NK-92 treated with Interleukin-12 subunit alpha and Interleukin-12 subunit beta, amount 100 ng/mL, for 24 hours (cell line): Measurements from ENCODE around the gene RGS6.

Experiments used
- DNase-seq: peaks from one replicate; lab custom pipeline; 2025; lab: John Stamatoyannopoulos, UW

RGS6 gene

DNA sequence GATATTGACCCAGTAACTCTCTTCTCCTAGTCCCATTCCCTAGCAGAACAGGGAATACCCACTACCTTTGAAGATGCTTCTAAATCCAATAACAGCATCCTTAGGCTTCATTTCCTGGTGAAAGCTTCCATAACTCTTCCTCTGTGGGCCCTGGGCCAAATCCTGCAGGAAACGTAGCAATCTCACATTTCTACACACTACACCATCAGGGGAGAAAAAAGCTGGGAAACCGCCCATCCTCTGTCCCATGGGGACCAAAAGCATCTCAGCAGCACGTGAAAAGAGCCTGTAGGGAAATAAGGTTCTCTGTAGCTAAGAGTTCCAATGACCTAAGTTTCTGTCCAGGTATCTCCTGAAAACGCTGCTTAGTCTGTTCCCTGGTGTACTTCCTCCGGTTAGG is 621.4 kb downstream of the RGS6 start:
- DNase-seq: no peak

DNA sequence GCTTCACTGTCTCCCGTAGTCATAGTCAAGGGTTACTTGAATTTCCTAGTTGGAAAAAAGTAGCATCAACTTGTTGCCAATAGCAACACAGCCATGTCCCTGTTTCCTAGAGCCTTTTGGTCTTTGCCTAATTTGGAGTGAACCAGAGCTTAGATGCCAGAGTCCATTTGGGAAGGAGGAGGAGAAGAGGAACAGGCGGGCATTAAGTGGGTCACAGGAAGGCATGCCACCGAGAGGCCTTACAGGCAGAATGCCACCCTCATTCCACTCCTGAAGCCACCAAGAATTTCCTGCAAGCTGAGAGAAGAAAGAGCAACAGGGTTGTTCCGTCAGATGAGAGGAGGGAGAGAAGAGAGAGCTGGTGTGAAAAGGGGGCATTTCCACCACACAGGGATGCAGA is 622.2 kb downstream of the RGS6 start:
- DNase-seq: no peak

DNA sequence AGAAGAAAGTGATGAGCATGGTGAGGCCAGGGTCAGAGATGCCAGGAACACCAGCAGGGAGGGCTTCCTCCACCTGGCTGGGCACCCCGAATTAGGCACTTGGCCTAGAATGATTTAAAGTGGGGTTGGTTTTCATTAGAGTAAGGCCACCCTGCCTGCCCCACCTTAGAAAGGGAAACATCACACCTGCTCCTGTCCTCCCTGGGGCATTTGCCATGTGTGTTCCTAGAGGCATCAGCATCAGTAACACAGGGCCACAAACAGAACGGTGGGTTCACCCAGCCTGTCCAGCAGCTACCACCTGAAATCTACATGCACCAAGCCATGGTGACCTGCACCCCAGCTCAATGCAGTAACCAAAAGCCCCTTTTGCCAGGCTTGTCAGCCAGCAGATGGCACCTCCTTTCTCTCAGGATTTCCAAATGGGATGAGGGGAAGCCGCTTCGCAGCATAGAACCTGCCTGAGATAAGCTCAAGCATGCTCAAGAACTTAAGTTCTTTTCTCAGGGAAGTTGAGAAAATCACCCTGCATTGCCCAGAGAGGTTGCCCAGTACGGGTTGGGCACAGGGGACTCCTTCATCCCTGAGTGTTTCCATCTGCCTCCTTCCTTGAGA is 622.9 kb downstream of the RGS6 start:
- DNase-seq: no peak

DNA sequence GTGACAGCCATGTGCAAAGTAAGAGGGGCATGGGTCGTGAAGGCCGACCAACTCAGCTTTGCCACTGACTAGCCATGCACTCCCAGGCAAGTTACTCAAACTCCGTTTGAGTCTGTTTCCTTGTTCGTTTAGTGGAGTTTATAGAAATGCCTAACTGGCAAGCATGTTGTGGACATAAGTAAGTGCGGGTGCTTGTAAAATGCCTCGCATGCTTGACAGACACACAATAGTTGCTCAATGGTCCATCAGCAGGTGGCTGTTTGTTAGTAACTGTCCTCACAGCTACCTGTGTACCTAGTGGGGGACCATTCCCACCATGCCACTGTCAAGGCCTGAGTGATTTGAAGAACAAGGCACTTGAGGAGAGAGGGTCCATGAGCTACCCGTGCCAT is 623.4 kb downstream of the RGS6 start:
- DNase-seq: no peak

DNA sequence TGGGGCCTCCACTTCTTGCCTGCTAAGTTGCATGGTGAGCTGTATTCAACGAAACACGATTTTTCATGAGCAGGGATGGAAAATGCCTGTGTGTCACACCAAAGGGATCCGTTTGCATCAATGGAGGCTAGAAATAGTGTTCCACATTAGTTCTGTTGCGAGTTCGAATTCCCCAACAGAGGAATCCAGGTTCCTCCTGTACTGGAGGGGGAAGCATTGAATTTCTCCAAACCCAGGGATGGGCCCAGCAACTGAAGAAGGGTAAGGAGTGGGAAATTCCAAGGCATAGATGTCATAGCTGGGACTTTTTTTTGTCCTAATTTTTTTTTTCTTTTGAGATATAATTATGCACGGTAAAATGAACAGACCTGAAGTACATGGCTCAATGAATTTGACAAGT is 625.4 kb downstream of the RGS6 start:
- DNase-seq: no peak

DNA sequence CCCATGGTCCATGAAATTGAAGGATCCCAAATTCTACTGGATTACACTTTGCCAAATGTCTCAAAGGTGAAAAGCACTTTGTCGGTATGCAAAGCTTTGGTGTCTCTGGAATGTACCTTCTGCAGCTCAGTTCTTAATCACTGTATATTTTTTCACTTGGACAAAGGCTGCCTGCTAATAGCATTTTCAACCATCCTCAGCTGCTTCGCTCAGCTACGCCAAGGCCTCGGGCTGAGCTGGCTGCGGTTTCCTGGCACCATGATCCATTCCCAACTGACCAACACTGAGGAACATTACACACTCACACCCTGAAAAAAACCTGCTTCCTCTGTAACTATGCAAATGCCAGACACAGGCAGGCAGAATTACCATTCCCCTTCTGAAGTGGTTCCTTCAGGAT is 626.5 kb downstream of the RGS6 start:
- DNase-seq: no peak

DNA sequence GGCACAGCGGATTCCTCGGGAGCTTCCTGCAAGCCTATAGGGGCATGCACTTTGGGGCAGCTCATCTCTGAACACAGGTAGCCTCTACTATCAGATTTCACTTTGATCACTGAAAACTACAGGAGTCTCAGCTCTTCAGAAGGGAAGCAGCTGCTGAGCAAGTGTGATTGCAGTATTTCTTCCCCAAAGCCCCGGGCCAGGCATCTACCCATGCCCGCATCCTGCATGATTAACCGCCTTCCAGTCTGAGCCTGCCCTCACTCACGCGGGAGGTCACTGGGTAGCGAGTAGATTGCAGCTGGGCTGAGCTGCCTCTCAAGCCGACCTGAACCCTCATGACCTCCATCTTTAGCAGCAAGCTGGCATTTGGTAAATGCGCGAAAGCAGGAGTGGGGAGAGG is 627.0 kb downstream of the RGS6 start:
- DNase-seq: no peak

DNA sequence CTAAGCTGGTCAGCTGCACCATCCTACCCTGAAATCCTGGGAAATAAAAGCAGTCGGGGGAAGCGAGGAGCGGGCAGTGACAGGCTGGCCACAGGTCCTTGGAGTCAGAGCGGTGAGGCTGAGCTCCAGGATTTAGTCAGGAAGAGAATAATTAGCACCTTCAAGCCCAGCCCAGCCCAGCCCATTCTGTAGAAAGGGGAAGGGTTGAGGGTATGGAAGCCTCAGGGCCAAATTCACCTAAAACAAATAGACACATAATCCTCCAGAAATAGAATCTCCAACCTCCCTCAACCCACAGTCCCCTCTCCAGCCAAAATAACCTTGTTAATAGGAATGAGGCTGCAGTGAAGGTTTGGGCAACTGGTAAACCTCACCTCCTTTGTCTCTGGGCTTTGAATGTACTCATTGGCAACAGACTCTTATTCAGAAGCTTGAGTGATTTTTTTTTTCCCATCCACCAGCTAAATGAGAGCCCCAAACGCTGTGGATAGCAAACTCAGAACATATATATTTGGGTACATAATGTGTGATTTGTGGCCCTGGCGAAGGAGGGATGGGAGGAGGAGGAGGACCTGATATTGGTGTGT is 627.5 kb downstream of the RGS6 start:
- DNase-seq: no peak

DNA sequence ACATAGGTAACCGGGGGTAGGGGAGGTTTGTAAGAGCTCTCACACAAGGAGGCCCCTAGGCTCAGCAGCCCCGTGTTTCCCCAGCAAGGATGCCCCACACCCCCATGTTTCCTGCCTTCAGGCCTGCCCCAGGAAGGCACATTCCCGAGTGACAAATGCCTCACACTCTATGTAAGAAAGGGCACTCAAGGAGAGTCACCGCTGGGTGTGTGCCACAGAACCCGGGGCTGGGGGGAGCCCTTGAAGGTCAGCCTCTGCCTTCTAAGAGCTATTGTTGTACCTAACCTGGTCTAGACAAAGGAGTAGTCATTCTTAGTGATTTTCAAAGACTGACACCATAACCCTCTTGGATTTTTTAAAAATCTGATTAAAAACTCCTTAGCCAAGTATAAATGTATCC is 628.1 kb downstream of the RGS6 start:
- no peak for DNase-seq

DNA sequence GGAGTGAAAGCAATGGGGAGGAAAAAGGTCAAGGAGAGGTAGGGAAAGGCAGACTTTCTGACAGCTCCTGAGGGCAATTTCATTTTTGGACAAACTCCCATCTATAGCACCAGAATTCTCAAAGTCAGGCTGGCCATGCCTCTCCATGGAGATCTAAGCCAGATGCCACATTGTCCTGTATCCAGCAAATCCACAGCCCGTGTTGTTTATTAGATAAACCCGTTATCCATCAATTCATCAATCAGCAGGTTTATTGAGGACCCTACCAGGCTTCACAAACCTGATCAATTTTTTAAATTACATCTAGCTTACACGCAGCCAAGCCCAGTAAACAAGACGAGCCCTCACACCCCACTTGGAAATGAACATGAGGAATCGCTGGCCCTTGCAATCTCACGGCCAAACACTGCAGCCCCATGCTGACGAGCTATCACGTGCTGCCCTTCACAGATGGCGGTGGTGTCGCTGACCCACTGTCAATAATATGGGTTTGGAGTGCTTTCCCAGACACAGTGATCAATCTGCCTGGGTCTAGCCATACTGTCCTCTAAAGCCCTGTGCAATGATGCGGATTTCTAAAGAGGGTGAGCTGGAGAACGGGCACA is 628.8 kb downstream of the RGS6 start:
- no peak for DNase-seq

DNA sequence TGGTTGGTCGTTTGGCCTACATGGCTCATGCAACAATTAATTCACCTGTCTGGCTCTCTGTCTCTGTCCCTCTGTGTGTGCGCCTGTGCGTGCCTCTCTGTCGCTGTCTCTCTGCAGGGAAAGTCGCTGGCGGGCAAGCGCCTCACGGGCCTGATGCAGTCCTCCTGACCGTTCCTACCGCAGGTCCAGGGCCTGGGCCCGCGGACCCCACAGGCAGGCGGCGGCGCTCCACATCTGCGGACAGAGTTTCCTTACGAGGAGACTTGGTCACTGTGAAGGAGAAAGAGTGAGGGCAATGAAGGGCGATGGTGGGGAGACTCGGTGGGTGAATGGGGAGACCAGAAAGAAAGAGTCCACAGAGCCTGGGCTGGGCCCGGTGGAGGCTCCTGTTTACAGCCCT is 630.1 kb downstream of the RGS6 start:
- DNase-seq: no peak

DNA sequence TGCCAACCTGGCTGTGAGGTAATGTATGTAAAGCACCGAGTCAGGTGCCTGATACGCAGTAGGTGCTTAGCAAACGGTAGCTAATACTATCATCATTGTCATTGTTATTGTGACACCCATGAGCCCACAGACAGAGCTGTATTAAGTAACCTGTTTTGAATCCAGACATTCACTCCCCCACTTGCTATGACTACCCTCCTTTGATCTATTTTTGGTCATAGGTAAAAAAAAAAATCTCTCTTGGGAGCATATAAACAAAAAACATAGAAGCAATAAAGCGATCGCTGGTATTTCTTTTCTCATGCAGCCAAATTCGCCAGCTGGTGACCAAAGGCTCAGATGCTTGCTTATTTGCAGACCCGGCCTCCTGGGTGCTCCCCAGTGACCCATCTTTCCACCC is 631.4 kb downstream of the RGS6 start:
- DNase-seq: no peak

DNA sequence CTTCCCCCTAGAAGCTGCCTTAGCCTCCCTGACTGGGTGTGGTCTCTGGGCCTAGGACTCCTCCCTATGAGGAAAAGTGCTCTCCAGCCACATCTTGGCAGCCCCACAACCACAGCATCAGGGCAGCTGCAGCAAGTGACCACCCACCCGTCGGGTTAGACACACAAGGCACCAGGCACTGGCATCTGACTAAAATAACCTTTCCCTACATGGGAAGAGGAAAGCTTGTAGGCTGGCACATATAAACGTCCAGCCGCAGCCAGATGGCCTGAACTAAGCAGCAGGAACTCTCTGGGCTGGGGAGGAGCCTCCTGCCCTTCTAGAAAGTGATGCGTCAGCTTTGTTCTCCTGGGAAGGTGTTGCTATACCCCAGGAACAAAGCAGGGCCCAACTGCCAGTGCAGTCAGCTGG is 632.9 kb downstream of the RGS6 start:
- no peak for DNase-seq

DNA sequence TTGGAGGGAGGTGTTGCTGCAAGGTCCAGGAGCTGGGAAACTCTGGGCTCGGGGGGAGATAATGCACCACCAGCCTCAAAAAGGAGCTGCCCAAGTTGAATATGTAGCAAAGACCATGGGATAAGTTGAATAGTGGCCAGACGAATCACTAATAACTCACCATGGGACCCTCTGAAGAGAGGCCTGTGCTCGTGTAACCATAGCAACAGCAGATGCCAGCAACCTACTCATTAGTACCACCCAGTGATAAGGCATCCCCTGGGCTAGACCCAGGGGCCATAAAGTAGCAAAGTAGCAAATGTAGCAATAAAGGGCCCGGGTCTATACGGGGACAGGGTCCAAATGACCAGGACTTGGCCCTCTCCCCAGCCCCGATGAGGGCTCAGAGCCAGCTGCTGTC is 633.7 kb downstream of the RGS6 start:
- no peak for DNase-seq

DNA sequence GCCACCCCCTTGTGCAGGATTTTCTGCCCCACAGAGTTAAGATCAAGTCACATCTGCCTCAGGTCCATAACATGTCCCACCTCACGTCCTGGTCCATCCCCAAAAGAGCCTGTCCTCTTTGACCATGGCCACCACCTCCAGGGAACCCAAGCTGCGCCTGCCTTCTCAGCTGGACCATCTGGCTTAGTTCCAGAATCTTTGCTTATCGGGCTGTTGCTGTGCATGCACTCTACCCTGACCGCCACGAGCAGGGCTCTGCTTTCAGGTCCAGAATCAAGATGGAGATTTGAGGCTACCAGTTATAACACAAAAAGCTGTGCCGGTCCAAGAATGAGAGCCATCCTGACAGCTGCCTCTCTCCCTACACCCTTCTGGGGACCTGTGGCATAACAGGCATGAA is 635.0 kb downstream of the RGS6 start:
- DNase-seq: no peak

DNA sequence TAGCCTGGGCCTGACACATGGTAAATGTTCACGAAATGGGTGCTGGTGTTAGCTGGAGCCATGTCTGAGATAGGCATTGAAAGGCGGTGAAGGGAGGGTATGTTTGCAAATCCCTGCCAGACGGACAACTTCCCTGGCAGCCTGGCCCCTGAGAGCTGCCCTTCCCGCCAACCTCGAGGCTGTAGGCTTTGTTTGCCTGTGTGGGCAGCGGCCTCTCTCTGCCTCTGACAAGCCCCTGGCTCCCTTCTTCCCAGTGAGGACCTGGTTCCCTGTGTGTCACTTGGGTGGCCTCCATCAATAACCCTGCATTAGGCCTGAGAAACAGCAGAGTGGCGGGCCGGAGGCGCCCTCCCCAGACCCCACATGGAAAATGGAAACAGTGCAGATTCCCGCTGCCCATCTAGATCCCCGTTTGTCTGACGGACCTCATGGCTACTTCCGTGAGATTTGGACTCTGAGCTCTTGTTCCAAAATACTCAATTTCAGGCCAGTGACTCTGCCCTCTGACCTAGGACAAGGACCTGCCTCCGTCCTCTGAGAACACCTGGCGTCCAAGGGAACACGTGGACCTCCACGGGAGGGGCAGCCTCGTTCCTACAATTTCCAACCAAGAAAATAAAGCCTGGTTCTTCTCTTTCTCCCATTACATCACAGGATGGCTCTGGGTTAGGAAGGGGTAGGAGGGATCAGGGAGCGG is 636.2 kb downstream of the RGS6 start:
- DNase-seq: no peak

DNA sequence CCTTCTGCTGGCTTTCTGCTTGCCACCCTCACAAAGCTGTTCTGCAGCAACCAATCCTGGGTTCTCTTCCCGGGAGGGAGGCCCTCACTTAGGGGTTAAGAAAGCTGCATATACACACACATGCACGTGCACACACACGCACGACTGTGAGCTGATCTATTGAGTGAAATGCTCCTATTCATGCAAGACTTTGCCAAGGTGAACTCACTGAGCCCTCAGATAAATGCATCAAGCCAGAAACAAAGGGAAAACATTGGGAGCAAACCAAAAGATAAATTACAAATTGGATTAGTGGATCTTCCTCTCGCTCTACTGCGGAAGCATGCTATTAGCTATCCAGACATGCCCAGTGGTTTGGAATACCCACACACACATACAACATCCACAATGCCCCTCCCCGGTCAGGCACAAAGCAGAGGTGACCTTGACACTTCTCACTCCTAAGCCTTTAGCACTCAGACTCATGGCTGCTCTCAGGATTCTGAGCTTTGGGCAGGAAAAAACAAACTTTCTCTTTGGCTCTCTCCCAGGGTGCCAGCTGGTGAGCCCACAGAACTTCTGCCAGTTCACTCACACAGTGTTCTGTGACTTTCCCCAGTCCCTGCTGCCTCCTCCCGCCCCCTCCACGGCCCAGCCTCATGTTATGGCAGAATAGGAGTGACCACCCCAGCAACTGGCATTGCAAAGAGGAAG is 641.6 kb downstream of the RGS6 start:
- DNase-seq: no peak

DNA sequence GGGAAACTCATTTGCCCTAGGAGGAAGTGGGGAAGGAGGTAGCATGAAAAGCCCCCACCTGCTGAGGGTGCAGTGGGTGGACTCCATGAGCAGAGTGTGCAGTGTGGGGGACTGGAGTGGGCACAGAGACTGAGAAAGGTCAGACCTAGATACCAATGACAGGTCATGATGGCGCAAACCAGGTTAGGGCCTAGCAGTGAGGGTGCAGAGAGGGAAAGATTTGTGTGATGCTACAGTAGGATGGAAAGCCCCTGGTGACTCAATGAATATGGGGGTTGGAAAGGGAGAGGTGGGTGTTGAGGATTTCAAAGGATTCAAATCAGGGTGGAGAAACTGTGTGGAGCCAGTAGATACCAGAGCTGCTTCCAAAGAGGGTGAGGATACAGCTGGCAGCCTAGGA is 642.5 kb downstream of the RGS6 start:
- DNase-seq: no peak

DNA sequence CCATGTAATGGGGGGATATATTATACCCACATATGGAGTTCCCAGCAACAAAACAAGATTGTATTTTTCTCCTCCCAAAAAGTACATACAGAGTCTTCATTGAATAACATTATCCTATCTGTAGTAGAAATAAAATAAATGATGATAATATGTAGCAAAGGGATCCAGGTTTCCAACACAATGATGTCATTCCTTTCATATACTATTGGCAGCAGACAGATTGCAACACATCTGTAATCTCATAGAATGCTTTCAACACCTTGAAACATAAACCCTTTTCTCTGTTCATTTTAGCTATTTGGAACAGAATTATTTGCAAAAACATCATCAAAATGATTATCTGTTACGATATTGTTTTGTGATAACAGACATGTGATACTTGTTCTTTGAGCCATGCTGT is 644.0 kb downstream of the RGS6 start:
- no peak for DNase-seq

DNA sequence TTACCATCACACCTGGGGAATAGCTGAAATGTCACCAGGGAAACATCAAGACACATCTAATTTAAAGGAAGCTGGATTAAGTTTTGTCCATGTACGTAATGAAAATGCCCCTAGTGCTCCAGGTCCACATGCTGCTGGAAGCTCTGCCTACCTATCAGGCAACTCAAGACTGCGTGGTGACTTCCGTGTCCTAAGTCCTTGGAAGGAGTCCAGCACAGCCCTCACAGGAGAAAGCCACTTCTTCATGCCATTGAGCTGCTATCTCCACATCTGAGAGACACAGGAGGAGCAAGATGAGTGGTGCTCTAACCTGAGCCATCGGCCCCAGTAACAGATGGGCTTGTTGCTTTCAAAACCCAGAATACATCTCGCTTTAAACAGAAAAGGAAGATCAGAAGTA is 645.3 kb downstream of the RGS6 start:
- no peak for DNase-seq

DNA sequence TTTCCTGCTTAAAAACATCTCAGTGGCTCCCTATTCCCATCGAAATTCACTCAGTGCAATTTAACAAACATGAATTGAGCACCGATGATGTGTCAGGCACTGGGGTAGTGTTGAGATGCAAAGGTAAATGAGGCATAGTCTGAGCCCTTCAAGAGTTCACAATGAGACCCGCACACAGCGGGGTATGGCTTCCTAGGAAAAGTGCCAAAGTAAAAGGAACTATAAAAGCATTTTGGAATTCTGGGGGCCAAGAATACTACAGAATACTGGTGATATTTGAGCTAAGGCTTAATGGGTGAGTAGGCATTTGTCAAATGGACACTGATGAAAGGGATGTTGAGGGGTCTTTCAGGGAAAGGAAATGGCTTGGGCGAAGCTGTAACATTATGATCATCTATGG is 646.3 kb downstream of the RGS6 start:
- DNase-seq: no peak

DNA sequence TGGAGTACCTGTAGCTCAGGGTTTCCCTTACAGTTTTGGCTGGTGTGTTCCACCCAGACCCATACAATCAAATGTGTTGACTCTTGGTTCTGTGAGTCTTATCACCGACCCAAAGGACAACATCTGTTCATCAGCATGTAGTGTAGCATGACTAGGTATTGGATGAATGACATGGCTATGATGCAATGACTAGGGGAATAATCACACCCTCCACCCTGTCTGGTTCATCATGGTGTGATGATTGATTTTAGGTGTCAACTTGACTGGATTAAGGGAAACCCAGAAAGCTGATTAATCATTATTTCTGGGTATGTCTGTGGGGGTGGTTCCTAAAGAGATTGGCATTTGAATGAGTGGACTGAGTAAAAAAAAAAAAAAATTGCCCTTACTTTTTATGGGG is 650.4 kb downstream of the RGS6 start:
- DNase-seq: no peak
